ENCODE data around the gene TMEM14A. TPM values are rescaled to one million over a fixed set of nuclear protein-coding genes. Genes with fewer than 3 reads are reported as not detected.

TMEM14A gene
- total and polyA plus RNA-seq, 8 donors, result 10.7 to 29.9 (median 23.2) TPM; not detected in 1

DNA sequence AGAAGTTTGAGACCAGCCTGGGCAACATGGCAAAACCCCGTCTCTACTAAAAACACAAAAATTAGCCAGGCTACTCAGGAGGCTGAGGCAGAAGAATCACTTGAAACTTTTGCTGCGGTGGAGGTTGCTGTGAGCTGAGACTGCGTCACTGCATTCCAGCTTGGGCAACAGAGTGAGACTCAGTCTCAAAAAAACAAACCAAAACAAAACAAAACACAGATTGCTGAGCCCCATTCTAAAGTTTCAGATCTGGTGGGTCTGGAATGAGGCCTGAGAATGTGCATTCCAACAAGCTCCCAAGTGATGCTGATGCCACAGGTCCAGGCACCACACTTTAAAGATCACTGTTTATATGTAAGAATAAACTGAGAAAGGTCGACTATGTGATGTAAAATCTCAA, 24.9 kb upstream of the TMEM14A start:
- peaks cover 0 to 5% (median under 1%) of the 10 kb centered on the region in 4 donors for H3K4me1 ChIP-seq
- intact Hi-C loops (cut with DNase I; ENCODE audit: low total_unique reads), result no loop called here
- DNase-seq, result no peak
- H3K9me3 ChIP-seq, result no peaks in the 10 kb centered on the region
- H3K27me3 ChIP-seq, result no peaks in the 10 kb centered on the region
- TF ChIP-seq EP300 (IDR thresholded peaks at IDR 0.05) (no peak), POLR2A (IDR thresholded peaks at IDR 0.05) (no peak), POLR2AphosphoS5 (IDR thresholded peaks at IDR 0.05) (no peak)
- TF ChIP-seq, protein P1, sequence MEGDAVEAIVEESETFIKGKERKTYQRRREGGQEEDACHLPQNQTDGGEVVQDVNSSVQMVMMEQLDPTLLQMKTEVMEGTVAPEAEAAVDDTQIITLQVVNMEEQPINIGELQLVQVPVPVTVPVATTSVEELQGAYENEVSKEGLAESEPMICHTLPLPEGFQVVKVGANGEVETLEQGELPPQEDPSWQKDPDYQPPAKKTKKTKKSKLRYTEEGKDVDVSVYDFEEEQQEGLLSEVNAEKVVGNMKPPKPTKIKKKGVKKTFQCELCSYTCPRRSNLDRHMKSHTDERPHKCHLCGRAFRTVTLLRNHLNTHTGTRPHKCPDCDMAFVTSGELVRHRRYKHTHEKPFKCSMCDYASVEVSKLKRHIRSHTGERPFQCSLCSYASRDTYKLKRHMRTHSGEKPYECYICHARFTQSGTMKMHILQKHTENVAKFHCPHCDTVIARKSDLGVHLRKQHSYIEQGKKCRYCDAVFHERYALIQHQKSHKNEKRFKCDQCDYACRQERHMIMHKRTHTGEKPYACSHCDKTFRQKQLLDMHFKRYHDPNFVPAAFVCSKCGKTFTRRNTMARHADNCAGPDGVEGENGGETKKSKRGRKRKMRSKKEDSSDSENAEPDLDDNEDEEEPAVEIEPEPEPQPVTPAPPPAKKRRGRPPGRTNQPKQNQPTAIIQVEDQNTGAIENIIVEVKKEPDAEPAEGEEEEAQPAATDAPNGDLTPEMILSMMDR (IDR thresholded peaks at IDR 0.05), result no peak
- no peak overlapping the region for H3K27ac ChIP-seq
- WGBS, 5 donors, result 88 to 92% (median 90%) methylated on average over 4 of the region's 4 CpGs
- H3K36me3 ChIP-seq, result no peaks in the 10 kb centered on the region
- no peak overlapping the region for H3K4me3 ChIP-seq

DNA sequence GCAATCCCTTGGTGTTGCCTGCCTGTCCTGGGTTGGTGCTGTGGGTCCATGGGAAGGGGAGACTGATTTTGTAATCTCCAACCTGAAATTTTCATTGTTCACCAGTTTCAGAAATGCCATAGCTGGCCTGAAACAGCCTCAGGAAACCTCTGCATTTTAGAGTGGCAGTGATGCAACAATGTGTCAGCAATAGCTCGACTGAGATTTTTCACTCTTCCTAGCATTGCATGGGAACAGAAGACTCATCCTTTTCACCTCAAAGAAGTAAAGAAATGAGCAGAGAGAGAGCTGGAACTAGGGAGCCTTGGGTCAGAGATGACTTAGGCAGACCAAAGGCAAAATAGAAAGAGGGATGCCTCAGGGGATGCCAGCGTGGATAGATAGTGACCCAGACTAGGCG, 23.7 kb upstream of the TMEM14A start:
- Histone ChIP-seq H3K4me1 (peaks cover 0 to 3% (median 0%) of the 10 kb centered on the region in 4 donors), H3K4me3 (no peak overlapping the region), H3K27me3 (no peaks in the 10 kb centered on the region), H3K36me3 (no peaks in the 10 kb centered on the region), H3K27ac (no peak overlapping the region), H3K9me3 (no peaks in the 10 kb centered on the region)
- TF ChIP-seq POLR2A (IDR thresholded peaks at IDR 0.05) (no peak), EP300 (IDR thresholded peaks at IDR 0.05) (no peak), POLR2AphosphoS5 (IDR thresholded peaks at IDR 0.05) (no peak)
- TF ChIP-seq, protein P1 (IDR thresholded peaks at IDR 0.05), result no peak
- DNase-seq, result no peak
- intact Hi-C loops (cut with DNase I; ENCODE audit: low total_unique reads), result no loop called here
- WGBS, 5 donors, result 86 to 98% (median 95%) methylated on average over 3 of the region's 3 CpGs

DNA sequence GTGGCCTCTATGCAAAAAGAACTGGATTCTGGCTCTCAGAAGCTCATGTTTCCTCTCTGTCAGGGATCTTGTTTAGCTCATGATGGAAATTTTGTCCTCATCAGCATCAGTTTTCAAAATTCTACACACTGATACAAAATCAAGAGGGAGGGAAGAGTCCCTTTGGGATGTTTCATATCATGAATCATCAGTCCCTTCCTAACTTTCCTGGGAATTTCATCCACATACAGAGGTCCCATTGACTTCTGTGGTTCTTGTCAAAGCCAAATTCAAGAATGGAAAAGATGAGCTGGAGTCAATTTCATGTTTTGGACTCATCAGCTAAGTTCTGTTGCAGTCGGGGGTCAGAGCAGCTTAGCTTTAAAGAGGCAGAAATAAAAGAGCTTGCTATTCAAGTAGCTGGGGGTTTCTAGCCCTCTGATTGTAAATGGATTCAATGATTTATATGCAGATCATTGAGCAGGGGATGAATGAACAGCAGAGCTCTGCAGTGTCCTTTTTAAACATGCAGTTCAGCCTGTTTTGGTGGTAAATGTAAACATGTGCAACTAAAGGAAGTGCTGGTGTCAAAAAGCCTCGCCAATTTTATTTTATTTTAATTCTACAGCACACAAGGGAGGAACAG, 21.3 kb upstream of the TMEM14A start:
- TF ChIP-seq, protein P1 (IDR thresholded peaks at IDR 0.05), result no peak
- TF ChIP-seq POLR2A (IDR thresholded peaks at IDR 0.05) (no peak), POLR2AphosphoS5 (IDR thresholded peaks at IDR 0.05) (no peak), EP300 (IDR thresholded peaks at IDR 0.05) (no peak)
- peaks cover 0 to 5% (median 0%) of the 10 kb centered on the region in 4 donors for H3K4me1 ChIP-seq
- H3K27ac ChIP-seq, result no peak overlapping the region
- no peak overlapping the region for H3K4me3 ChIP-seq
- 31 to 58% (median 56%) methylated on average over 2 of the region's 2 CpGs for WGBS, 5 donors
- intact Hi-C loops (cut with DNase I; ENCODE audit: low total_unique reads), result no loop called here
- H3K9me3 ChIP-seq, result no peaks in the 10 kb centered on the region
- no peaks in the 10 kb centered on the region for H3K36me3 ChIP-seq
- no peak for DNase-seq
- H3K27me3 ChIP-seq, result no peaks in the 10 kb centered on the region

DNA sequence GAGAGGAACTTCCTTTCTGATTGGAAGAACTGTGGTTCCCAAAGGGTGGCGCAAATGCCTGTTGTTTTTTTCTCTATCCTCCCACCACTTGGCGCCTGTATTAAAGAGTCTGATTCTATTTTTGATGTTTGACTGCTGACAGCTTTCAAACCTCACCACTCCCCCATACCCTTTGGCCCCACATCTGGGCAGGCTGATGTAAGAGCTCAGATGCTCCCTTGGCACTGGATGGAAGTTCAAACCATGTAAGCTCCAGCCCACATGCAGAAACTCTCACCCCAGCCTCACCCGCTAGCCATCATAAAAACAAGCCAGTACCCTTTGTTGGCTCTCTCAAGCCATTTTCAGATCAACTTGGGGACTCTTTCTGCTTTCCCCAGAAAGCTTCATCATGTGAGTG, 20.0 kb upstream of the TMEM14A start:
- Histone ChIP-seq H3K27me3 (no peaks in the 10 kb centered on the region), H3K4me1 (peaks cover 0 to 5% (median 0%) of the 10 kb centered on the region in 4 donors), H3K27ac (no peak overlapping the region), H3K36me3 (no peaks in the 10 kb centered on the region), H3K9me3 (no peaks in the 10 kb centered on the region), H3K4me3 (no peak overlapping the region)
- no peak for DNase-seq
- 75 to 92% (median 89%) methylated on average over 3 of the region's 3 CpGs for WGBS, 5 donors
- intact Hi-C loops (cut with DNase I; ENCODE audit: low total_unique reads), result no loop called here
- no peak for TF ChIP-seq POLR2A (IDR thresholded peaks at IDR 0.05)

DNA sequence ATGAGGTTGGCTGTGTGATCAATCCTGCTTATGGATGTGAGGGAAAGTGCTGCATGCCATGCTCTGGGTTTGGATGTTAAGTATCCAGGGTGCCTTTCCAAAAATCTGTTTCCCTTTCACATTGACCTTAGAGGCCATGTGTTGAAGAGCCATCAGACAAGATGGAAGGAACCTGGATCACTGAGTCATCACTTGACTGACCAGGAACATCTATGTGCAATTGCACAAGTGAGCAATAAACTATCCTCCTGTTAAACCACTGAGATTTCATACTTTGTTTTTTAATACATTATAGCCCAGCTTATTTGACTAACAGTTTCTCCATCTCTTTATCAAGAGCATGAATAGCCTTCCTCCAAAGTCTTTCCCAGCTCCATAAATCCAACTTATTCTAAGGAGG, 17.8 kb upstream of the TMEM14A start:
- intact Hi-C loops (cut with DNase I; ENCODE audit: low total_unique reads), result no loop called here

More for the DNA sequence above, 17.8 kb upstream of the TMEM14A start:
- TF ChIP-seq, protein P1 (IDR thresholded peaks at IDR 0.05), result no peak
- Histone ChIP-seq H3K36me3 (no peaks in the 10 kb centered on the region), H3K4me1 (peaks cover 0 to 5% (median 0%) of the 10 kb centered on the region in 4 donors), H3K4me3 (no peak overlapping the region), H3K27ac (no peak overlapping the region), H3K27me3 (no peaks in the 10 kb centered on the region), H3K9me3 (no peaks in the 10 kb centered on the region)
- no peak for DNase-seq
